ENCODE results near the gene HOXC9.

Gene HOXC9

GRCh38 chr12:54012631-54013409 is 12.9 kb downstream of the HOXC9 start:
- Histone ChIP-seq H3K27ac (no peak overlapping the region), H3K4me3 (ENCODE audit: low read depth, low read length) (no peak overlapping the region), H3K36me3 (replicated peaks) (no peaks in the 10 kb centered on the region), H3K27me3 (replicated peaks) (peaks cover 87% of the 10 kb centered on the region)
- in situ Hi-C loops (cut with HindIII; ENCODE audit: low pct_ligation_motif_present, low sequenced_read_pairs): loop anchor here (25.0 kb wide), 1 partner anchor 199 kb away; no protein-coding TSS in a partner anchor
- TF ChIP-seq, protein P1, sequence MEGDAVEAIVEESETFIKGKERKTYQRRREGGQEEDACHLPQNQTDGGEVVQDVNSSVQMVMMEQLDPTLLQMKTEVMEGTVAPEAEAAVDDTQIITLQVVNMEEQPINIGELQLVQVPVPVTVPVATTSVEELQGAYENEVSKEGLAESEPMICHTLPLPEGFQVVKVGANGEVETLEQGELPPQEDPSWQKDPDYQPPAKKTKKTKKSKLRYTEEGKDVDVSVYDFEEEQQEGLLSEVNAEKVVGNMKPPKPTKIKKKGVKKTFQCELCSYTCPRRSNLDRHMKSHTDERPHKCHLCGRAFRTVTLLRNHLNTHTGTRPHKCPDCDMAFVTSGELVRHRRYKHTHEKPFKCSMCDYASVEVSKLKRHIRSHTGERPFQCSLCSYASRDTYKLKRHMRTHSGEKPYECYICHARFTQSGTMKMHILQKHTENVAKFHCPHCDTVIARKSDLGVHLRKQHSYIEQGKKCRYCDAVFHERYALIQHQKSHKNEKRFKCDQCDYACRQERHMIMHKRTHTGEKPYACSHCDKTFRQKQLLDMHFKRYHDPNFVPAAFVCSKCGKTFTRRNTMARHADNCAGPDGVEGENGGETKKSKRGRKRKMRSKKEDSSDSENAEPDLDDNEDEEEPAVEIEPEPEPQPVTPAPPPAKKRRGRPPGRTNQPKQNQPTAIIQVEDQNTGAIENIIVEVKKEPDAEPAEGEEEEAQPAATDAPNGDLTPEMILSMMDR (IDR thresholded peaks at IDR 0.05; ENCODE audit: low read depth, low read length, missing control alignments): no peak
- no peak for DNase-seq

DNA sequence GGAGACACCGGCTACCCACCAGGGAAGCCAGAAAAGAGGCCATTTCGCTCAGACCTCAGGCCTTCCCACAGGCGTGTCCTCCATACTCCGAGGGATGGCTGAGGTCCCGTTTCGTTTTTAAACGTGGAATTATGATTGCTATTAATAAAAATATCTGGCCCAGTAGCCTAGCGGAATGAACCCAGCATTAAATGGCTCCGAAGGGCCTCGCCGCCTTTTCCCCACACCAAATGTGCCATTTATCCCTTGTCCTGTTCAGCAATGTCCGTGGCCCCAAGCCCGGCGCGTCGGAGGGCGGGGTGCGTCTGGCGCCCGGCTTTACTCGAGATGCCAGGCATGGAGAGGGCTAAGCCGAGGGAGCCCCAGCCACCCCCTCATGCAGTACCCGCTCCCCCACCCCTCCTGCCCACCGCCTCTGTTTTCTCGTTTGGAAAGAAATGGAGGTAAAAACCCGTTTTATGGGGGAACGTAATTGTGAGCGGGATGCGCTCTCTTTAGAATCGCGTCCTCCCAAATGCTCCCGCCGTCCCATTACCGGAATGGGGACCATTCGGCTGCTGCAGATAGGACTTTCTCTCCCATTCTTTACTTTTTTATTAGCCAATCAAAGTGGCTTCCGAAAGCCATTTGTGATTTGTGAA is 14.5 kb downstream of the HOXC9 start:
- no peak for DNase-seq
- in situ Hi-C loops (cut with HindIII; ENCODE audit: low pct_ligation_motif_present, low sequenced_read_pairs): loop anchor here (25.0 kb wide), 1 partner anchor 198 kb away; no protein-coding TSS in a partner anchor
- H3K27me3 ChIP-seq (replicated peaks): peaks cover 87% of the 10 kb centered on the region
- no peak overlapping the region for H3K27ac ChIP-seq
- TF ChIP-seq, protein P1 (IDR thresholded peaks at IDR 0.05; ENCODE audit: low read depth, low read length, missing control alignments): no peak
- no peak overlapping the region for H3K4me3 ChIP-seq (ENCODE audit: low read depth, low read length)
- H3K36me3 ChIP-seq (replicated peaks): no peaks in the 10 kb centered on the region

- no peak for DNase-seq
- Histone ChIP-seq H3K4me3 (ENCODE audit: low read depth, low read length) (no peak overlapping the region), H3K27ac (no peak overlapping the region), H3K27me3 (replicated peaks) (peaks cover 87% of the 10 kb centered on the region), H3K36me3 (replicated peaks) (no peaks in the 10 kb centered on the region)
- TF ChIP-seq, protein P1 (IDR thresholded peaks at IDR 0.05; ENCODE audit: low read depth, low read length, missing control alignments): no peak
- in situ Hi-C loops (cut with HindIII; ENCODE audit: low pct_ligation_motif_present, low sequenced_read_pairs): loop anchor here (25.0 kb wide), 1 partner anchor 197 kb away; no protein-coding TSS in a partner anchor
Measured at GRCh38 chr12:54015018-54015931, 15.3 kb downstream of the HOXC9 start.

DNA sequence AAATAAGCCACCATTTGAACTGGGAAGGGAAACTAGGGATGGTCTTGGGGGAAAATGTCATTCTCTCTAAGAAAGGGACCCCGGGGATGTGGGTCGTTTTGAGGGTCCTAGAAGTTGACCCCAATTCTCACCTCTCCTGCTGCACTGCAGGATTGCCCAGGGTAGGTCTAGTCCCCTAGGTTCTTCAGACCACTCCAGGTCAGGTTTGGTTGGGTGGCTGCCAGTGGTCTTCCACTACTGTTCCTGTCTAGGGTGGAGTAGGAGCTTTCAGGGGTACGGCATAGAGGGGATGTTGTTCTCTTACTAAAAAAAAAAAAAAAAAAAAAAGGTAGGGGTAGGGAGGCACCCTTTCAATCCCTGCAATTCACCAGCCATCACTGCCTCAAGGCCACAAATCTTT is 16.1 kb downstream of the HOXC9 start:
- Histone ChIP-seq H3K4me3 (ENCODE audit: low read depth, low read length) (no peak overlapping the region), H3K27me3 (replicated peaks) (peaks cover 85% of the 10 kb centered on the region)

GRCh38 chr12:54016478-54016964 is 16.6 kb downstream of the HOXC9 start:
- no peak for DNase-seq
- Histone ChIP-seq H3K36me3 (replicated peaks) (no peaks in the 10 kb centered on the region), H3K27ac (no peak overlapping the region), H3K4me3 (ENCODE audit: low read depth, low read length) (no peak overlapping the region), H3K27me3 (replicated peaks) (peaks cover 83% of the 10 kb centered on the region)
- in situ Hi-C loops (cut with HindIII; ENCODE audit: low pct_ligation_motif_present, low sequenced_read_pairs): loop anchor here (25.0 kb wide), 1 partner anchor 196 kb away; no protein-coding TSS in a partner anchor
- TF ChIP-seq, protein P1 (IDR thresholded peaks at IDR 0.05; ENCODE audit: low read depth, low read length, missing control alignments): no peak

More for the DNA sequence above, 16.1 kb downstream of the HOXC9 start:
- no peak for DNase-seq
- H3K27ac ChIP-seq: no peak overlapping the region
- TF ChIP-seq, protein P1 (IDR thresholded peaks at IDR 0.05; ENCODE audit: low read depth, low read length, missing control alignments): no peak
- no peaks in the 10 kb centered on the region for H3K36me3 ChIP-seq (replicated peaks)
- in situ Hi-C loops (cut with HindIII; ENCODE audit: low pct_ligation_motif_present, low sequenced_read_pairs): loop anchor here (25.0 kb wide), 1 partner anchor 196 kb away; no protein-coding TSS in a partner anchor

Measured in brain microvascular endothelial cell (primary cell).